ENCODE measurements around the gene SNTG2.

GRCh38 chr2:1269812-1270211 is 319.2 kb downstream of the SNTG2 start:
- TF ChIP-seq EP300 (IDR thresholded peaks at IDR 0.05) (no peak), CTCF (IDR thresholded peaks at IDR 0.05) (no peak)
